Naive thymus-derived CD4-positive, alpha-beta T cell (primary cell): ENCODE results near the gene FGF23. TPM values are rescaled to one million over a fixed set of nuclear protein-coding genes. Genes with fewer than 3 reads are reported as not detected.

Experiments
- ATAC-seq: fragments of 150-1000 bp; cut with Tn5 transposase; 2 replicates; pipeline ENCODE4 v1.10.0; 2021; ENCODE audit warnings: mild to moderate bottlenecking, moderate library complexity
- CTCF ChIA-PET: fragments of 350-600 bp; sonication (Branson Sonifier 250); formaldehyde crosslinking; loops from one replicate; lab custom pipeline; 2021; ENCODE audit warnings: antibody characterized with exemption; lab: Charles Lee
- POLR2A ChIA-PET: fragments of 350-600 bp; sonication (Branson Sonifier 250); formaldehyde crosslinking; loops from one replicate; lab custom pipeline; 2021; ENCODE audit warnings: antibody characterized with exemption, inconsistent platforms; lab: Charles Lee
- DNase-seq, 9 donors: peaks; one replicate each; pipeline versions ENCODE4 v3.0.0 to v3.0.0-alpha.2; 2020 to 2022; ENCODE audit warnings: mixed read lengths in 1 of 9
- H3K27ac ChIP-seq: one replicate; pipeline ENCODE4 v1.7.0; 2013; ENCODE audit warnings: mild to moderate bottlenecking, low read depth, low read length, moderate library complexity
- H3K27me3 ChIP-seq, 2 donors: one replicate each; pipeline ENCODE4 v1.7.0; 2013; ENCODE audit warnings: low read length in 2 of 2, mild to moderate bottlenecking in 2 of 2, moderate library complexity in 2 of 2; ENCODE audit not compliant: control insufficient read depth in 2 of 2, insufficient read depth in 2 of 2
- H3K36me3 ChIP-seq, 3 experiments: 1 replicate in 2 of 3; 2 replicates in 1 of 3; pipeline ENCODE4 v1.7.0; 2013; ENCODE audit warnings: low read length in 3 of 3, mild to moderate bottlenecking in 3 of 3, moderate library complexity in 1 of 3; ENCODE audit not compliant: insufficient read depth in 3 of 3, control insufficient read depth in 2 of 3
- H3K4me1 ChIP-seq, 2 donors: one replicate each; pipeline ENCODE4 v1.7.0; 2013; ENCODE audit warnings: low read length in 2 of 2, mild to moderate bottlenecking in 2 of 2, moderate library complexity in 1 of 2; ENCODE audit not compliant: control insufficient read depth in 2 of 2, insufficient read depth in 2 of 2
- H3K4me3 ChIP-seq: 2 replicates; pipeline ENCODE4 v1.7.0; 2013; ENCODE audit warnings: mild to moderate bottlenecking, low read length
- H3K9me3 ChIP-seq, 3 experiments: 1 replicate in 2 of 3; 2 replicates in 1 of 3; pipeline ENCODE4 v1.7.0; 2013; ENCODE audit warnings: low read length in 3 of 3; ENCODE audit not compliant: control insufficient read depth in 2 of 3
- H3K27ac Mint-ChIP-seq, 9 donors: one replicate each; pipeline ENCODE4 v1.8.0; 2020 to 2022; ENCODE audit warnings: mixed read lengths in 9 of 9, mild to moderate bottlenecking in 8 of 9, moderate library complexity in 5 of 9, inconsistent platforms in 2 of 9
- H3K27me3 Mint-ChIP-seq, 5 donors: one replicate each; pipeline ENCODE4 v1.8.0; 2021 to 2022; ENCODE audit warnings: mixed read lengths in 5 of 5, mild to moderate bottlenecking in 1 of 5
- H3K36me3 Mint-ChIP-seq, 5 donors: one replicate each; pipeline ENCODE4 v1.8.0; 2020 to 2022; ENCODE audit warnings: mixed read lengths in 5 of 5, mild to moderate bottlenecking in 3 of 5, inconsistent platforms in 1 of 5
- H3K4me1 Mint-ChIP-seq, 7 donors: one replicate each; pipeline ENCODE4 v1.8.0; 2020 to 2022; ENCODE audit warnings: mixed read lengths in 7 of 7, mild to moderate bottlenecking in 3 of 7, inconsistent platforms in 1 of 7
- H3K4me3 Mint-ChIP-seq, 10 donors: one replicate each; pipeline ENCODE4 v1.8.0; 2020 to 2022; ENCODE audit warnings: mild to moderate bottlenecking in 10 of 10, mixed read lengths in 10 of 10, moderate library complexity in 6 of 10, inconsistent platforms in 2 of 10
- H3K9me3 Mint-ChIP-seq, 11 donors: one replicate each; pipeline ENCODE4 v1.8.0; 2020 to 2022; ENCODE audit warnings: mixed read lengths in 11 of 11, mild to moderate bottlenecking in 4 of 11, inconsistent platforms in 1 of 11, moderate library complexity in 1 of 11
- intact Hi-C, 2 donors: fragments of 100-400 bp; cut with micrococcal nuclease; formaldehyde crosslinking; loops; one replicate each; pipeline ENCODE4 v1.15.1; 2023
- polyA plus RNA-seq, 2 donors: library from polyadenylated mRNA; unstranded; fragments of 300-500 nt; fragmentation: Illumina TruSeq; gene quantifications; one replicate each; pipeline ENCODE4 v1.2.3, GENCODE V29; 2021
- total RNA-seq, 6 experiments: library from RNA in 5 of 6; stranded (reverse) in 5 of 6; gene quantifications; 1 replicate in 5 of 6; 2 replicates in 1 of 6; pipeline ENCODE4 v1.2.3 and lab custom pipeline; 2021 to 2026

The FGF23 gene
- total and polyA plus RNA-seq, 7 experiments from 2014 or later = not detected

DNA sequence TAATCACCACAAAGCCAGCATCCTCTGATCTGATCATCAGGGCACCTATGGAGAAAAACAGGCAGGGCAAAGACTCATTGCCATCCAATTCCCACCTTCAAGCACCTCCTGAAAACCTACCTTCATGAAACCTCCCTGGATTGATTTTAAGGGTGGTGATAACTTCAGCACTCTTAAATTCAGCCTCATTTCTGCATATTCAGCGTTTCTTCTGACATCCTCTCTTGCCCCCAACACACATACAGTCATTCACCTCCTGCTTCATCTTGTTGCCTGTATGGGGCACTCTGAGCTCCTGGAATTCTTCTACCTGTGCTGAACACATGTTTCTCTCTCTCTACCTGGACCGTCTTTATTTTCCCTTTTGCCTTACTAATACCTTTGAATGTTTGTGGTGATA, 6.9 kb downstream of the FGF23 start:
- H3K36me3 Mint-ChIP-seq = no peaks in the 10 kb centered on the region
- no peak overlapping the region for H3K4me3 ChIP-seq
- H3K4me3 Mint-ChIP-seq = no peak overlapping the region
- H3K4me1 Mint-ChIP-seq = peaks cover 0 to 4% (median 0%) of the 10 kb centered on the region in 7 donors
- CTCF ChIA-PET = interaction anchor here (0.6 to 0.7 kb wide), 2 partner anchors 58 to 94 kb away, joined by 4 to 5 read pairs; no protein-coding TSS in a partner anchor
- H3K36me3 ChIP-seq = no peaks in the 10 kb centered on the region
- H3K27ac Mint-ChIP-seq = no peak overlapping the region
- DNase-seq (no peak), ATAC-seq (no peak)
- no peaks in the 10 kb centered on the region for H3K9me3 Mint-ChIP-seq
- POLR2A ChIA-PET = no interaction called here
- H3K27me3 Mint-ChIP-seq = peaks cover 4 to 47% (median 28%) of the 10 kb centered on the region in 5 donors
- no peaks in the 10 kb centered on the region for H3K27me3 ChIP-seq
- H3K4me1 ChIP-seq = no peaks in the 10 kb centered on the region
- intact Hi-C loops = no loop called here
- no peak overlapping the region for H3K27ac ChIP-seq
- no peaks in the 10 kb centered on the region for H3K9me3 ChIP-seq

DNA sequence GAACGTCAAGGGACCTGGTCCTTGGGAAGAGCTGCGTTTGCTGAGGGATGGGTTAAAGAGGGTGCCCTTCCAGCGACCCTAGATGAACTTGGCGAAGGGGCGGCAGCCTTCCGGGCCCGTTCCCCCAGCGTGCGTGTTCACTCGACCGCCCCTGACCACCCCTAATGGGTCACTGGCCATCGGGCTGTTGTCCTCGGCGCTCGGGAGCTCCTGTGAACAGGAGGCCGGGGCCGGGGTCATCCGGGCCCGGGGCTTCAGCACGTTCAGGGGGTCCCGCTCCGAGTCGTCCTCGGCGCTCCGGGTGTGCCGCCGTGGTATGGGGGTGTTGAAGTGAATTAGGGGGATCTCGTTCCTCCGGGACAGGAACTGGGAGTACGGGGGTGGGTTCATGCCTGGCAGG, 9.2 kb downstream of the FGF23 start:
- DNase-seq = no peak
- peaks cover 0 to 4% (median 0%) of the 10 kb centered on the region in 7 donors for H3K4me1 Mint-ChIP-seq
- no peaks in the 10 kb centered on the region for H3K27me3 ChIP-seq
- ATAC-seq = no peak
- no peaks in the 10 kb centered on the region for H3K4me1 ChIP-seq
- intact Hi-C loops = no loop called here
- no peaks in the 10 kb centered on the region for H3K9me3 Mint-ChIP-seq
- no peaks in the 10 kb centered on the region for H3K36me3 ChIP-seq
- no peak overlapping the region for H3K4me3 Mint-ChIP-seq
- no peak overlapping the region for H3K27ac Mint-ChIP-seq
- ChIA-PET POLR2A (no interaction called here), CTCF (no interaction called here)
- no peak overlapping the region for H3K4me3 ChIP-seq
- no peaks in the 10 kb centered on the region for H3K9me3 ChIP-seq
- no peak overlapping the region for H3K27ac ChIP-seq
- peaks cover 6 to 56% (median 37%) of the 10 kb centered on the region in 5 donors for H3K27me3 Mint-ChIP-seq
- H3K36me3 Mint-ChIP-seq = no peaks in the 10 kb centered on the region

DNA sequence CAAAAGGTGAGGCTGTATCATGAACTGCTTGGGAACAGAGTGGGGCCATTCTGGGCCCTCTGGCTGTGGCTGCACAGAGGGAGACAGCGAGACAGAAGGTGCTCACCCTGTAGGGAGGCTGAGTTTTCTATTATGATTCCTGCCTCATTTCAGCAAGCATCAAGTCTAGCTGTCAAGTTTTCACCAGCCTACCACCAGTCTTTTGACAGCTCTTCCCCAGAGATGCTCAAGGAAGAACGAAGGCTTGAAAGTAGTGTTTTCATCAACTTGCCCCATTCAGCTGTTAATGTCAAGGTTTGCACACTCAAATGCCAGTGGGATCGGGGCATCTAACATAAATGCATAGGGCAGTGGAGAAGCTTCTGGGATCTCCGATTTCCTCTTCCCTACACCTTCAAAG, 10.0 kb downstream of the FGF23 start:
- Histone ChIP-seq H3K27ac (no peak overlapping the region), H3K9me3 (no peaks in the 10 kb centered on the region), H3K36me3 (no peaks in the 10 kb centered on the region), H3K4me1 (no peaks in the 10 kb centered on the region), H3K27me3 (no peaks in the 10 kb centered on the region), H3K4me3 (no peak overlapping the region)
- peaks cover 13 to 57% (median 38%) of the 10 kb centered on the region in 5 donors for H3K27me3 Mint-ChIP-seq
- POLR2A ChIA-PET = no interaction called here
- no peak overlapping the region for H3K27ac Mint-ChIP-seq
- H3K4me3 Mint-ChIP-seq = no peak overlapping the region
- H3K36me3 Mint-ChIP-seq = no peaks in the 10 kb centered on the region
- intact Hi-C loops = no loop called here
- DNase-seq (no peak), ATAC-seq (no peak)
- peaks cover 0 to 4% (median 0%) of the 10 kb centered on the region in 7 donors for H3K4me1 Mint-ChIP-seq
- no peaks in the 10 kb centered on the region for H3K9me3 Mint-ChIP-seq
- CTCF ChIA-PET = interaction anchor here (0.5 kb wide), 1 partner anchor 71 kb away, joined by 4 read pairs; no protein-coding TSS in a partner anchor

DNA sequence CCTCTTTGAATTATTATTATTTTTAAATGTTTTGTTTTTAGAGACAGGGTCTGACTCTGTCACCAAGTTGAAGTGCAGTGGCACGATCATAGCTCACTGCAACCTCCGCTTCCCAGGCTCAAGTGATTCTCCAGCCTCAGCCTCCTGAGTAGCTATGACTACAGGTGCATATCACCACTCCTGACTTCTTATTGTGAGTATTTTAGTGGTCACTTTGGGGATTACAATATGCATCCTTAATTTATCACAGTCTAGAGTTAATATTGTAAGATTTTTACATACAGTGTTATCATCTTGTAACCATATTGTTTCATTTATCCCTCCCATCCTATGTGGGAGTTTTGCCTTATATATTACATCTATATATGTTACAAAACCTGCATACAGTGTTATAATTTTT, 13.4 kb downstream of the FGF23 start:
- intact Hi-C loops = no loop called here
- Mint-ChIP-seq H3K27ac (no peak overlapping the region), H3K27me3 (peaks cover 9 to 64% (median 24%) of the 10 kb centered on the region in 5 donors), H3K4me1 (no peaks in the 10 kb centered on the region), H3K36me3 (no peaks in the 10 kb centered on the region), H3K9me3 (no peaks in the 10 kb centered on the region), H3K4me3 (no peak overlapping the region)
- H3K4me3 ChIP-seq = no peak overlapping the region
- no peaks in the 10 kb centered on the region for H3K4me1 ChIP-seq
- ATAC-seq (no peak), DNase-seq (no peak)
- no peak overlapping the region for H3K27ac ChIP-seq
- no peaks in the 10 kb centered on the region for H3K27me3 ChIP-seq
- H3K9me3 ChIP-seq = no peaks in the 10 kb centered on the region
- H3K36me3 ChIP-seq = no peaks in the 10 kb centered on the region
- CTCF ChIA-PET = interaction anchor here (0.6 kb wide), 1 partner anchor 16 kb away, joined by 3 read pairs; no protein-coding TSS in a partner anchor
- POLR2A ChIA-PET = no interaction called here

DNA sequence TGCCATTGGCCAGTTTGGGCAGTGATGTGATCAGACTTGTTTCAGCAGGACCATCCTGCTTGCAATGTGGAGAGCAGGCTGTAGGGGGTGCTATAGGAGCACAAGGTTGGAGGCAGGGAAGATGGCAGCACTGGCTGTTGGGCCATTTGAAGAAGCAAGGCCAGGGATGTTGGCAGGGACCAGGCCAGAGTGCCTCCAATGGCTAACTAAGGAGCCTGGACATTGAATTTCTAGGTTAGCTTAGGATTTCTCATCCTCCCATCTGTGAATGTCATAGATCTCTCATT, 23.5 kb downstream of the FGF23 start:
- Histone ChIP-seq H3K27me3 (no peaks in the 10 kb centered on the region), H3K36me3 (peaks cover 0 to 10% (median 0%) of the 10 kb centered on the region in 3 experiments), H3K4me1 (no peaks in the 10 kb centered on the region), H3K27ac (no peak overlapping the region), H3K9me3 (no peaks in the 10 kb centered on the region), H3K4me3 (no peak overlapping the region)
- Mint-ChIP-seq H3K27ac (peak overlapping the region in 2 of 9 donors; percentile 34 to 42), H3K4me1 (peaks cover 0 to 9% (median 4%) of the 10 kb centered on the region in 7 donors), H3K27me3 (peaks cover 0 to 16% (median 0%) of the 10 kb centered on the region in 5 donors), H3K9me3 (peaks cover 0 to 4% (median 0%) of the 10 kb centered on the region in 11 donors), H3K4me3 (no peak overlapping the region), H3K36me3 (peaks cover 0 to 13% (median 0%) of the 10 kb centered on the region in 5 donors)
- intact Hi-C loops = no loop called here
- POLR2A ChIA-PET = no interaction called here
- DNase-seq = peak in 5 of 9 donors; percentile 3 to 50 (median 8)
- CTCF ChIA-PET = no interaction called here
- ATAC-seq = peak; percentile 53

DNA sequence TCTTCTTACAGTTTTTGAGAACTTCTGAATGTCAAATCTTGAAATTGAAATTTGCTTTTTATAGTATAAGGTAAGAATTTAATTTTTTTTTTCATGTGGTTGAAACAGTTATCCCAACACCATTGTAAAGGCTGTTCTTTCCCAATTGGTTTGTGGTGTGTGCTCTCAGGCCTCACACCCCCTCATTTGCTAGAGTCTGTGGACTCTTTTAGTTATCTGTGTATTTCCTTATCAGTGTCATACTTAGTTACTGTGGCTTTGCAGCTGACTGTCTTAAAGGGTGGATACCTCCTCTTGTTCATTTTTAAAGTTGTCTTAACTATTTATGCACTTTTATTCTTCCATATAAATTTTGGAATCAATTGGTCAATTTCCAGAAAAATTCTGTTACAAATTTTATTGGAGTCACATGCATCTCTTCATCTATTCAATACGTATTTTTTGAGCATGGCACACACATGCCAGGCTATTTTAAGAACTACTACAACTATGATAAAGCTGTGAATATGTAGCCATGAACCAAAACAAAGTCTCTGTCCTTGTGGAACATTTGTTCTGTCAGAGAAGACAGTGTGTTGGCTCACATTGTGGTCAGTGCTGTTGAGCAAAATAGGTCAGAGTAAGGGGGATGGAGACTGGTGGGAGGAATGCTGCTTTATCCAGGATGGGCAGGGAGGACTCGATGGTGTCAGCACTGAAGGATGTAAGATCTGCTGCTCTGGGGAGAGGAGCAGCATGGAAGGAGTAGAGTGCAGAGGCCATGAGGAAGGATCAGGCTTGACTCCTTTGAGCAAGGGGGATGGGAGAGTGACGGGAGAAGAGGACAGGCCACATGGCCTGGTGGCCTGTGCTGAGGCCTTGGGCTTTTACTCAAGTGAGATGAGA, 24.1 kb downstream of the FGF23 start:
- peaks cover 0 to 12% (median 0%) of the 10 kb centered on the region in 5 donors for H3K27me3 Mint-ChIP-seq

More for the DNA sequence above, 24.1 kb downstream of the FGF23 start:
- ATAC-seq (no peak), DNase-seq (no peak)
- Mint-ChIP-seq H3K4me3 (no peak overlapping the region), H3K9me3 (peaks cover 0 to 3% (median 0%) of the 10 kb centered on the region in 11 donors), H3K27ac (no peak overlapping the region), H3K36me3 (peaks cover 0 to 16% (median 4%) of the 10 kb centered on the region in 5 donors), H3K4me1 (peaks cover 0 to 9% (median 4%) of the 10 kb centered on the region in 7 donors)
- ChIA-PET CTCF (no interaction called here), POLR2A (no interaction called here)
- no peaks in the 10 kb centered on the region for H3K27me3 ChIP-seq
- intact Hi-C loops = no loop called here
- no peaks in the 10 kb centered on the region for H3K4me1 ChIP-seq
- no peaks in the 10 kb centered on the region for H3K9me3 ChIP-seq
- peaks cover 0 to 10% (median 0%) of the 10 kb centered on the region in 3 experiments for H3K36me3 ChIP-seq
- H3K4me3 ChIP-seq = no peak overlapping the region
- no peak overlapping the region for H3K27ac ChIP-seq
